Astrocyte of the spinal cord (primary cell): ENCODE measurements around the gene DLGAP1.
"Not testable (repeated sequence)": the region's sequence is repeated elsewhere in the genome, so short reads cannot be mapped to it uniquely, and the experiment has no call there.

Source experiments
- DNase-seq: peaks from one replicate; pipeline ENCODE4 v3.0.0; 2011; ENCODE audit warnings: low read depth, low spot score
- H3K4me3 ChIP-seq: 2 replicates; pipeline ENCODE4 v1.5.1; 2011; ENCODE audit warnings: low read depth, mild to moderate bottlenecking, low read length, moderate library complexity
- in situ Hi-C: cut with HindIII; loops from 2 replicates; pipeline ENCODE4 v1.10.0; 2017; ENCODE audit warnings: low sequenced_read_pairs
- TF ChIP-seq, protein P1 (sequence below): IDR thresholded peaks from 2 replicates; pipeline ENCODE4 v1.5.1; 2012; ENCODE audit warnings: low read depth, mild to moderate bottlenecking, low read length, inconsistent platforms

The DLGAP1 gene

DNA sequence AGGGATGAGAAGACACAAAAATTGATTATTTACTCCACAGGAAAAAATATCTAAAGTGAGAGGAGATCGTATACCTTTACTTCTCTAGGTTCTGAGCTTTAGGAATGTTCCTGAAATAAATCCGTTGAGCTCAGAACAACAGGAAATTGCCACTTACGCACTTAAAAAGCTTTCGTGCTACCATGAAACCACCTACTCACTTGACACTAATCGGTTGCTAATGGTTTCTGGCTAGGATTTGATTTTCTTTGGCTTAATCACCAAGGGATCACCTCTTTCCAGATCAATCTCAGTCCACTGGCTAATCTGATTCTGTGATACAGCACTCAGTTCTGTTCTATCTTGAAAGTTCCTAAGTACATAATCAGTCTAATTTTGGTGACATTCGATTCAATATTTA lies 419.6 kb downstream of the DLGAP1 start:
- in situ Hi-C loops, result no loop called here
- no peak for DNase-seq
- TF ChIP-seq, protein P1, sequence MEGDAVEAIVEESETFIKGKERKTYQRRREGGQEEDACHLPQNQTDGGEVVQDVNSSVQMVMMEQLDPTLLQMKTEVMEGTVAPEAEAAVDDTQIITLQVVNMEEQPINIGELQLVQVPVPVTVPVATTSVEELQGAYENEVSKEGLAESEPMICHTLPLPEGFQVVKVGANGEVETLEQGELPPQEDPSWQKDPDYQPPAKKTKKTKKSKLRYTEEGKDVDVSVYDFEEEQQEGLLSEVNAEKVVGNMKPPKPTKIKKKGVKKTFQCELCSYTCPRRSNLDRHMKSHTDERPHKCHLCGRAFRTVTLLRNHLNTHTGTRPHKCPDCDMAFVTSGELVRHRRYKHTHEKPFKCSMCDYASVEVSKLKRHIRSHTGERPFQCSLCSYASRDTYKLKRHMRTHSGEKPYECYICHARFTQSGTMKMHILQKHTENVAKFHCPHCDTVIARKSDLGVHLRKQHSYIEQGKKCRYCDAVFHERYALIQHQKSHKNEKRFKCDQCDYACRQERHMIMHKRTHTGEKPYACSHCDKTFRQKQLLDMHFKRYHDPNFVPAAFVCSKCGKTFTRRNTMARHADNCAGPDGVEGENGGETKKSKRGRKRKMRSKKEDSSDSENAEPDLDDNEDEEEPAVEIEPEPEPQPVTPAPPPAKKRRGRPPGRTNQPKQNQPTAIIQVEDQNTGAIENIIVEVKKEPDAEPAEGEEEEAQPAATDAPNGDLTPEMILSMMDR, result no peak
- H3K4me3 ChIP-seq, result no peak overlapping the region

DNA sequence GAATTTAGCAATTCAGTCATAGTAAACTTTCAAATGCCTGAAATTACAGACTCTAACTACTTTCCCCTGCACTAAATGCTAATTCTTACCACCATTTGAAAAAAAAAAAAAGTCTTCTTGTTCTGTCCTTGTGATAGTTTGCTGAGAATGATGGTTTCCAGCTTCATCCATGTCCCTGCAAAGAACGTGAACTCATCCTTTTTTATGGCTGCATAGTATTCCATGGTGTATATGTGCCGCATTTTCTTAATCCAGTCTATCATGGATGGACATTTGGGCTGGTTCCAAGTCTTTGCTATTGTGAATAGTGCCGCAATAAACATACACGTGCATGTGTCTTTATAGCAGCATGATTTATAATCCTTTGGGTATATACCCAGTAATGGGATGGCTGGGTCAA lies 420.3 kb downstream of the DLGAP1 start:
- in situ Hi-C loops, DNase-seq: not testable (repeated sequence)

DNA sequence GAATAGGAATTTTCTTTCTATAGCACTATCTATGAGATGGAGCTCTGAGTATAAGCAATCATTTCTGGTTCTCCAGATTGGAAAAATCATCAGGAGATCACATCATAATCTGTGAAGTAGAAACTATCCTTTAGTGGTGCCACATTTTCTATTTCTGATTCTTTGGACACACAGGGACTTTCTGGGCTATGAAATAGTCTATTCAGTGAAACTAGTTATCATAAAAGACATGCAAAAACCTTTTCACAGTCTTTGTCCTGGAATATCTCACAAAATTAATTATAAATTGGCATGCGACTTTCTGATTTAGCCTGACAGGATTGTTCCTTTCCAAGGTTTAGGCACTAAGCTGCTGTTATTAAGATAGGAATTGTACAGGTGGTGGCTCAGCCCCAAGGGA lies 428.6 kb downstream of the DLGAP1 start:
- in situ Hi-C loops, result no loop called here
- TF ChIP-seq, protein P1, result no peak
- no peak overlapping the region for H3K4me3 ChIP-seq
- DNase-seq, result no peak

More for the DNA sequence above, 420.3 kb downstream of the DLGAP1 start:
- not testable (repeated sequence) for H3K4me3 ChIP-seq

DNA sequence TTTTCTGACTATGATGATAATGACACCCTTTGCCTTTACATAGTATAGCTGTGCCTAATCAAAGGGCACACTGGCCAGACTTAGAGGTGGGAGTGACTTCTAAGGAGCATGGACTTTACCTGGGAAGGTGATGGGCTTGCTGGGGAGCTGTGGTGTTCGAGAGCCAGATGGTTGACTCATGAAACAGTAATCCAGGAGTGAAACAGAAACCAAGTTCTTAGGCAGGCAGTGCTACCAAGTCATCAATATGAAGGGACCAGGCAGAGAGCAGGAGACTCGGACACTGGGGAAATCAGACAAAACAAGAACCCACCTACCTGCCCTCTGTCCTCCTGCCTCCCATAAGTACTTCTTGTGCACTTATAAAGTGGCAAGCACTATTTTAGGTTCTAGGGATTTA lies 430.4 kb downstream of the DLGAP1 start:
- TF ChIP-seq, protein P1, result no peak
- in situ Hi-C loops, result no loop called here
- no peak overlapping the region for H3K4me3 ChIP-seq
- DNase-seq, result no peak

DNA sequence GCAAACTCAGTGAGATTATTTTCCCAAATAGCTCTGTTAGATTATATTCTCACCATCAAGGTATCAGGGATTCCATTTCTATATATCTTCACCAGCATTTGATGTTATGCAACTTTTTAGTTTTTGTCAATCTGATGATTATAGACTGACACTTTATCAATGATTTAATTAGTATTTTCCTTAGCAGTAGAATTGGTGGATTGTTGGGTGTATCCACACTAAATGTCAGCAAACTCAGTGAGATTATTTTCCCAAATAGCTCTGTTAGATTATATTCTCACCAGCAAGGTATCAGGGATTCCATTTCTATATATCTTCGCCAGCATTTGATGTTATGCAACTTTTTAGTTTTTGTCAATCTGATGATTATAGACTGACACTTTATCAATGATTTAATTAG lies 432.4 kb downstream of the DLGAP1 start:
- DNase-seq, H3K4me3 ChIP-seq, in situ Hi-C loops: not testable (repeated sequence)

DNA sequence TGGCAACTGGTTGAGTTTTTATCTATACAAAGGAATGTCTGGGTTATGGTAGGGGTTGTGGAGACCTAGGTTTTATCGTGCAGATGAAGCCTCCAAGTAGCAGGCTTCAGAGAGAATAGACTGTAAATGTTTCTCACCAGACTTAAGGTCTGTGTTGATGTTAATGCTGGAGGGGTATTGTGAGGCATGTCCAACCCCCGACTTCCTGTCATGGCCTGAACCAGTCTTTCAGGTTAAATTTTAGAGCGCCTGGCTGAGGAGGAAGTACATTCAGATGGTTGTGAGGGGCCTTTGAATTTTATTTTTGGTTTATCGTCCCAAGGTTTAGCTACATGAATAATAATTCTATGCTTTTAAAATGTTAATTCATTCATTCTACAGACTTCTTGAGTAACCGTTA lies 435.1 kb downstream of the DLGAP1 start:
- in situ Hi-C loops, result no loop called here

DNA sequence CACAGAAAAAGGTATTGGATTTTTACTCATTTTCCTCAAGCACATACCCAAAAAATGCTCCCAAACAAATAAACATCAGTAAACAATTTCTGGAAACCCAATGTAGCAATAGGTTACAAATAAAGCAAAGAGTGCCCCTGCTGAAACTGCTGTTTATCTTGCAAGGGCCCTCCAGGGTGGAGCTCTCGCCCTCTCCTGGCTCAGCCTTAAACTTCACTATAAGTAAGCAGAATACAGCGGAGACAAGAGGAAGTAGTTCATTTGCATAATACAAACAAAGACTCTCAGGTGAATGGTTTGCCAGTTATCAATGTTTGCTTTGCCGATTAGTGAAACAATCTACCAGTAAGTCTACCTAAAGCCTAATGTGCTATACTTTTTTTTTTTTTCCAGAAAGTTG lies 437.6 kb downstream of the DLGAP1 start:
- no peak for DNase-seq
- TF ChIP-seq, protein P1, result peak; percentile 29
- no peak overlapping the region for H3K4me3 ChIP-seq
- in situ Hi-C loops, result no loop called here

More for the DNA sequence above, 435.1 kb downstream of the DLGAP1 start:
- no peak for DNase-seq
- TF ChIP-seq, protein P1, result no peak
- H3K4me3 ChIP-seq, result no peak overlapping the region

DNA sequence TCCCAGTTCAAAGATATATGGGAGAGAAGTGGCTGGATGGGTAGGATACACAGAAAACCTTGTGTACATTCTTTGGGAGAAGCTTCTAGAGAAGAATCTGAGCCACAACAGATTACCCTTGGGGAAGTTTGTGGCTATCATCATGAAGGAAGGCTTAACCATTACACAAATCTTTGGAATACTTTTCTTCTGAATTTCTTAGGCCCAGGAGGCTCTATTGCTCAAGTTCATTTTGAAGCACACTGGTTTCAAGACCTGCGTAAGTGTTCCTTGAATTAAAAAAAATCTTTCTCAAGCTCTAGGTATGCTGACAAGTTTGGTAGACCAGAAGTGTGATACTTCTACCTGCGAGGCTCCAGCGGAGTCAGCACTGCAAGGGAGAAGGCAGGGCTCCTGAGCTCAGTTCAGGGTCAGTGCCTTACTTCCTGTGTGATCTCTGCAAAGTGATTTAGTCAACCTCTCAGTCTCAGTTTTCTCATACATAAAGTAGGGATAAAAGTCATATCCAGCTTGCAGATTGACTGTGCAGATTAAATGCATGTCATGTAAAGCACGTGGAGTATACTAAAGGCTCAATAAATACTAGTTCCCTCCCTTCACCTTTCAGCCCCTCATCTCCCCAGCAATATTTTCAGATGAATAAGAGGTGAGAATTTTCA lies 438.6 kb downstream of the DLGAP1 start:
- in situ Hi-C loops, result no loop called here
- no peak overlapping the region for H3K4me3 ChIP-seq
- no peak for DNase-seq
- TF ChIP-seq, protein P1, result no peak
